ENCODE results near the gene SRPK2. TPM values are rescaled to one million over a fixed set of nuclear protein-coding genes. Genes with fewer than 3 reads are reported as not detected.

The SRPK2 gene
- total and polyA plus RNA-seq, 9 donors: 15.2 to 50.0 (median 37.8) TPM

GRCh38 chr7:105278565-105278964 is 110.2 kb downstream of the SRPK2 start:
- H3K4me3 ChIP-seq: no peak overlapping the region
- TF ChIP-seq EP300 (IDR thresholded peaks at IDR 0.05) (no peak), POLR2A (IDR thresholded peaks at IDR 0.05) (no peak)
- TF ChIP-seq, protein P1, sequence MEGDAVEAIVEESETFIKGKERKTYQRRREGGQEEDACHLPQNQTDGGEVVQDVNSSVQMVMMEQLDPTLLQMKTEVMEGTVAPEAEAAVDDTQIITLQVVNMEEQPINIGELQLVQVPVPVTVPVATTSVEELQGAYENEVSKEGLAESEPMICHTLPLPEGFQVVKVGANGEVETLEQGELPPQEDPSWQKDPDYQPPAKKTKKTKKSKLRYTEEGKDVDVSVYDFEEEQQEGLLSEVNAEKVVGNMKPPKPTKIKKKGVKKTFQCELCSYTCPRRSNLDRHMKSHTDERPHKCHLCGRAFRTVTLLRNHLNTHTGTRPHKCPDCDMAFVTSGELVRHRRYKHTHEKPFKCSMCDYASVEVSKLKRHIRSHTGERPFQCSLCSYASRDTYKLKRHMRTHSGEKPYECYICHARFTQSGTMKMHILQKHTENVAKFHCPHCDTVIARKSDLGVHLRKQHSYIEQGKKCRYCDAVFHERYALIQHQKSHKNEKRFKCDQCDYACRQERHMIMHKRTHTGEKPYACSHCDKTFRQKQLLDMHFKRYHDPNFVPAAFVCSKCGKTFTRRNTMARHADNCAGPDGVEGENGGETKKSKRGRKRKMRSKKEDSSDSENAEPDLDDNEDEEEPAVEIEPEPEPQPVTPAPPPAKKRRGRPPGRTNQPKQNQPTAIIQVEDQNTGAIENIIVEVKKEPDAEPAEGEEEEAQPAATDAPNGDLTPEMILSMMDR (IDR thresholded peaks at IDR 0.05): no peak
- no peaks in the 10 kb centered on the region for H3K9me3 ChIP-seq
- no peaks in the 10 kb centered on the region for H3K27me3 ChIP-seq
- H3K27ac ChIP-seq: no peak overlapping the region
- DNase-seq: no peak
- no peaks in the 10 kb centered on the region for H3K4me1 ChIP-seq (ENCODE audit: insufficient read depth)
- WGBS, 3 donors: 87 to 95% (median 88%) methylated on average over 5 of the region's 5 CpGs
- H3K36me3 ChIP-seq: no peaks in the 10 kb centered on the region
- intact Hi-C loops (cut with DNase I): no loop called here

GRCh38 chr7:105277341-105277740 is 111.4 kb downstream of the SRPK2 start:
- Histone ChIP-seq H3K27ac (no peak overlapping the region), H3K9me3 (no peaks in the 10 kb centered on the region), H3K36me3 (no peaks in the 10 kb centered on the region), H3K27me3 (no peaks in the 10 kb centered on the region), H3K4me3 (no peak overlapping the region), H3K4me1 (ENCODE audit: insufficient read depth) (no peaks in the 10 kb centered on the region)
- no peak for DNase-seq
- WGBS, 3 donors: 95 to 97% (median 97%) methylated on average over 6 of the region's 6 CpGs
- no peak for TF ChIP-seq POLR2A (IDR thresholded peaks at IDR 0.05)
- TF ChIP-seq EP300 (IDR thresholded peaks at IDR 0.05): no peak
- TF ChIP-seq, protein P1 (IDR thresholded peaks at IDR 0.05): no peak
- intact Hi-C loops (cut with DNase I): no loop called here

DNA sequence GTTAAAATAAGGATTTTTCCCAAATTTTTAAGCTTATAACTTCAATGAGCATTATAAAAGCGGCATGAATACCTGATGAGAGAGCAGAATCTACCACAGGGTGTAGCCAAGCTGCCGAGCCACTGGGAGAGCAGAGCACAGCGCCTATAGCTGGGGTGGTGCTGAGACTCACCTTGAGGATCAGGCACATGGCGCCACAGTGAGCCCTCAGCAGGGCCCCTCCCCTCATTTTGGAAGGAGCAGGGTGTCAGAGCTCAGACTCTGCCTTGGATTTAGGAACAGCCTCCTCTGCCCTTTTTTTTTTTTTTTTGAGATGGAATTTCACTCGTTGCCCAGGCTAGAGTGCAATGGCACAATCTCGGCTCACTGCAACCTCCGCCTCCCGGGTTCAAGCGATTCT is 118.6 kb downstream of the SRPK2 start:
- TF ChIP-seq, protein P1 (IDR thresholded peaks at IDR 0.05): no peak
- no peak for TF ChIP-seq EP300 (IDR thresholded peaks at IDR 0.05)
- no peak for TF ChIP-seq POLR2A (IDR thresholded peaks at IDR 0.05)

GRCh38 chr7:105269397-105269796 is 119.3 kb downstream of the SRPK2 start:
- intact Hi-C loops (cut with DNase I): no loop called here
- no peaks in the 10 kb centered on the region for H3K36me3 ChIP-seq
- H3K27me3 ChIP-seq: no peaks in the 10 kb centered on the region
- WGBS, 3 donors: 1% methylated on average over 3 of the region's 3 CpGs
- H3K4me3 ChIP-seq: peak overlapping the region; percentile 37
- H3K27ac ChIP-seq: peak overlapping the region; percentile 12 to 55
- DNase-seq: no peak
- TF ChIP-seq, protein P1 (IDR thresholded peaks at IDR 0.05): no peak
- TF ChIP-seq EP300 (IDR thresholded peaks at IDR 0.05) (no peak), POLR2A (IDR thresholded peaks at IDR 0.05) (no peak)
- H3K9me3 ChIP-seq: no peaks in the 10 kb centered on the region
- peaks cover 2% of the 10 kb centered on the region for H3K4me1 ChIP-seq (ENCODE audit: insufficient read depth)

More for the DNA sequence above, 118.6 kb downstream of the SRPK2 start:
- Histone ChIP-seq H3K4me3 (peak overlapping the region; percentile 37), H3K27me3 (no peaks in the 10 kb centered on the region), H3K9me3 (no peaks in the 10 kb centered on the region), H3K27ac (peak overlapping the region in 1 of 2 donors; percentile 55), H3K4me1 (ENCODE audit: insufficient read depth) (peaks cover 2% of the 10 kb centered on the region), H3K36me3 (no peaks in the 10 kb centered on the region)
- intact Hi-C loops (cut with DNase I): no loop called here
- WGBS, 3 donors: 80 to 87% (median 84%) methylated on average over 9 of the region's 9 CpGs
- DNase-seq: no peak

All from ovary (tissue), 9 donors.